Measurements from ENCODE around the gene SMOC2. TPM values are rescaled to one million over a fixed set of nuclear protein-coding genes. Genes with fewer than 3 reads are reported as not detected.

The SMOC2 gene
- total RNA-seq, 2 donors from 2014 or later = 25.6 to 29.6 TPM

DNA sequence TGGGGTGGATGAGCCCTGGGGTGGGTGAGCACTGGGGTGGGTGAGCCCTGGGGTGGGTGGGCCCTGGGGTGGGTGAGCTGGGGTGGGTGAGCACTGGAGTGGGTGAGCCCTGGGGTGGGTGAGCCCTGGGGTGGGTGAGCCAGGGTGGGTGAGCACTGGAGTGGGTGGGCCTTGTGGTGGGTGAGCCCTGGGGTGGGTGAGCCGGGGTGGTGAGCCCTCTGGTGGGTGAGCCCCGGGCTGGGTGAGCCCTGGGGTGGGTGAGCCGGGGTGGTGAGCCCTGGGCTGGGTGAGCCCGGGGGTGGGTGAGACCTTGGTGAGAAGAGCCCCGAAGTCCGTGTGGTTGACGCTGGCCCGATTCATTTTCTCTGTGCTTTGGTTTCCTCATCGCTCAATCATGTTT lies 18.6 kb downstream of the SMOC2 start:
- TF ChIP-seq, protein P1, sequence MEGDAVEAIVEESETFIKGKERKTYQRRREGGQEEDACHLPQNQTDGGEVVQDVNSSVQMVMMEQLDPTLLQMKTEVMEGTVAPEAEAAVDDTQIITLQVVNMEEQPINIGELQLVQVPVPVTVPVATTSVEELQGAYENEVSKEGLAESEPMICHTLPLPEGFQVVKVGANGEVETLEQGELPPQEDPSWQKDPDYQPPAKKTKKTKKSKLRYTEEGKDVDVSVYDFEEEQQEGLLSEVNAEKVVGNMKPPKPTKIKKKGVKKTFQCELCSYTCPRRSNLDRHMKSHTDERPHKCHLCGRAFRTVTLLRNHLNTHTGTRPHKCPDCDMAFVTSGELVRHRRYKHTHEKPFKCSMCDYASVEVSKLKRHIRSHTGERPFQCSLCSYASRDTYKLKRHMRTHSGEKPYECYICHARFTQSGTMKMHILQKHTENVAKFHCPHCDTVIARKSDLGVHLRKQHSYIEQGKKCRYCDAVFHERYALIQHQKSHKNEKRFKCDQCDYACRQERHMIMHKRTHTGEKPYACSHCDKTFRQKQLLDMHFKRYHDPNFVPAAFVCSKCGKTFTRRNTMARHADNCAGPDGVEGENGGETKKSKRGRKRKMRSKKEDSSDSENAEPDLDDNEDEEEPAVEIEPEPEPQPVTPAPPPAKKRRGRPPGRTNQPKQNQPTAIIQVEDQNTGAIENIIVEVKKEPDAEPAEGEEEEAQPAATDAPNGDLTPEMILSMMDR (IDR thresholded peaks at IDR 0.05) = no peak
- DNase-seq = no peak
- Histone ChIP-seq H3K36me3 (no peaks in the 10 kb centered on the region), H3K27ac (no peak overlapping the region), H3K9me3 (no peaks in the 10 kb centered on the region), H3K4me1 (no peaks in the 10 kb centered on the region), H3K4me3 (no peak overlapping the region), H3K27me3 (no peaks in the 10 kb centered on the region), H3K9ac (ENCODE audit: low read depth in 2 of 2, low read length in 2 of 2) (no peak overlapping the region)
- intact Hi-C loops (cut with DNase I) = no loop called here

DNA sequence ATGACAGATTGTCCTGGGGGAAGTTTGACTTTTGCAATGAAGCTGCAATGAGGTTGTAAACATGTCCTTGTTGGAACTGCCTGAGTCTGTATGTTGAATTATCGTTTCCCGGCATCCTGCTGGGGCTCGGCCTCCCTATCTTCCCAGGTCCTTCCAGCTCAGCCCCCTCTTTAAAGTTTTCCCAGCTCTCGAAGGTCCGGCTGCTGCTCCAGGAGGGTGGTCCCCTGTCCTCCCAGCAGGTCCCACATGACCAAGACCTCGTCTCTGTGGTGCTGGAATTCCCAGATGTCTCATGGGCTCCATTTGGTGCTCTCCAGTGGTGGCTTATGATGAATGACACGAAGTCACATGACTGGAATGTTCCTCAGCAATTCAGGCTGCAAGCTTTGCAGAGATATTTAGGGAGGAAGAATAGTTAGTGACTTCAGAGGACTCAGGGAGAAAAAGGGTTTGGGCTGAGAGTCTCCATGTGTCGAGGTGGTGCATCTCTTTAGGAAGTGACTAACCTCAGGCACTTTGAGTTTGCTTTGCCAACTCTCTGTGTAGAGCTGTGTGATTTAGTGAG lies 21.4 kb downstream of the SMOC2 start:
- H3K36me3 ChIP-seq = no peaks in the 10 kb centered on the region
- no peak overlapping the region for H3K9ac ChIP-seq (ENCODE audit: low read depth in 2 of 2, low read length in 2 of 2)
- no peaks in the 10 kb centered on the region for H3K4me1 ChIP-seq
- no peak overlapping the region for H3K27ac ChIP-seq
- H3K9me3 ChIP-seq = no peaks in the 10 kb centered on the region
- no peak for DNase-seq
- TF ChIP-seq, protein P1 (IDR thresholded peaks at IDR 0.05) = no peak
- H3K27me3 ChIP-seq = no peaks in the 10 kb centered on the region
- intact Hi-C loops (cut with DNase I) = no loop called here
- H3K4me3 ChIP-seq = no peak overlapping the region

DNA sequence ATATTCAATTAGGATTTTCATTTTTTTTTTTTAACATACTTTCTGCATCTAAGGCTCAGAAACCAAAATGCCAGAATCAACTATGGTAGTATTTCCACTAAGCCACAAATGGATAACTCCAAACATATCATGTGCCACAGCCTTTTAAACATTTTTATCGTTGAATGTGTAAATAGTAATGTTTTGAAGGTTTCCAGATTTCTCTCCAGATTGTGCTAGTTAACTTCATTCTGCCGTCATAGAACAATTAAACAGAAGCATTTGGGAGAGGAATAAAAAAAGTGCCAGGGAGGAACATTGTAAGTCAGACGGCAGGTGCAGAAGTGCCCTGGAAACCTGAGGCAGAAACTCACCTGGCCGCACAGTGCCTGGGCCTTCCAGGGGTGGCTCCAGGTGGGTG lies 23.6 kb downstream of the SMOC2 start:
- H3K36me3 ChIP-seq = no peaks in the 10 kb centered on the region
- TF ChIP-seq, protein P1 (IDR thresholded peaks at IDR 0.05) = no peak
- intact Hi-C loops (cut with DNase I) = no loop called here
- H3K9ac ChIP-seq (ENCODE audit: low read depth in 2 of 2, low read length in 2 of 2) = no peak overlapping the region
- H3K4me1 ChIP-seq = no peaks in the 10 kb centered on the region
- no peak overlapping the region for H3K27ac ChIP-seq
- no peaks in the 10 kb centered on the region for H3K9me3 ChIP-seq
- no peak for DNase-seq
- H3K27me3 ChIP-seq = no peaks in the 10 kb centered on the region
- H3K4me3 ChIP-seq = no peak overlapping the region

DNA sequence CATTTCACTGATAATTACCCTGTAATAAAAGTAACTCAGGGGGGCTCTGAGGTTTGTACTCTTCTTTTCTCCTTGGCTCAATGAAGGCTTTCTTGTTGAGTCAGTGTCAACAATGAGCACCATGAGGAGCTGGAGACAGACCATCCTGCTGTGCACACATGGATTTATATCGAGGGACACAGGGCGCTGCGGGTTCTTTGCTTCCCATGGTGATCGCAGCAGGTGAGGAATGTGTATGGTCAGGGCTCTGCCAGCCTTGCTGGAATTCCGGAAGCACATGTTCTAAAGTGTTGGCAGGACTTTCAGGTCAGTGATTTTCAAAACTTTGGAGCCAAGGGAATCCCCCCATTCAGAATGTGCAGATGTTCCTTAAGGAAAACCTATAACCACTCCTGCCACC lies 27.1 kb downstream of the SMOC2 start:
- Histone ChIP-seq H3K4me3 (no peak overlapping the region), H3K4me1 (no peaks in the 10 kb centered on the region), H3K9ac (ENCODE audit: low read depth in 2 of 2, low read length in 2 of 2) (no peak overlapping the region), H3K36me3 (no peaks in the 10 kb centered on the region), H3K9me3 (no peaks in the 10 kb centered on the region), H3K27ac (no peak overlapping the region), H3K27me3 (no peaks in the 10 kb centered on the region)
- intact Hi-C loops (cut with DNase I) = no loop called here
- DNase-seq = no peak
- TF ChIP-seq, protein P1 (IDR thresholded peaks at IDR 0.05) = no peak

DNA sequence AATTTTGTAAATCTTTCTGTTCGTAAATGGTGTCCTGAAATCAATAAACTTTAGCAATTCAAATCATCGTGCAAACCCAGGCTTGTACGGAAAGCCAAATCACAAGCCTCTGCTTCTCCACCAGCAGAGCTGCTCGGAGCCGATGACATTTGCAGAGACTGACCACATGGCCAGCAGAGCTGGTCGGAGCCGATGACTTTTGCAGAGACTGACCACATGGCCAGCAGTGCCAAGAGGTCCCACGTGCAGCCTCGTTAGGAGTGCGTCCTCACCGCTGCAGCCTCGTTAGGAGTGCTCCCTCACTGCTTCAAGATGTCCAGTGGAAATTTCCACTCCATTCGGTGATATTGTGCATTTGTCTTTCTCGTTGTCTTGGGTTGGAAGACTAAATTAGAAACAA lies 28.5 kb downstream of the SMOC2 start:
- H3K9me3 ChIP-seq = no peaks in the 10 kb centered on the region
- H3K4me1 ChIP-seq = no peaks in the 10 kb centered on the region
- no peak overlapping the region for H3K4me3 ChIP-seq
- no peaks in the 10 kb centered on the region for H3K27me3 ChIP-seq
- H3K9ac ChIP-seq (ENCODE audit: low read depth in 2 of 2, low read length in 2 of 2) = no peak overlapping the region
- DNase-seq = no peak
- intact Hi-C loops (cut with DNase I) = no loop called here
- no peaks in the 10 kb centered on the region for H3K36me3 ChIP-seq
- TF ChIP-seq, protein P1 (IDR thresholded peaks at IDR 0.05) = no peak
- H3K27ac ChIP-seq = no peak overlapping the region
